GM23338 (cell line): Measurements from ENCODE around the gene CLDN10. TPM values are rescaled to one million over a fixed set of nuclear protein-coding genes. Genes with fewer than 3 reads are reported as not detected.

ENCODE experiments used
- CREB1 ChIP-seq: fragments of 250-450 bp; sonication (Bioruptor Pico); IDR thresholded peaks from 2 replicates; pipeline ENCODE4 v1.5.0; 2020; ENCODE audit warnings: low read depth, mild to moderate bottlenecking, moderate library complexity
- CTCF ChIP-seq, 2 experiments: fragments of 200-600 bp in 1 of 2; sonication (generic) in 1 of 2; conservative IDR thresholded peaks; 2 replicates each; pipeline versions ENCODE4 v1.5.1 to v1.6.1; 2016 to 2017; ENCODE audit warnings: antibody characterized with exemption in 2 of 2, low read depth in 2 of 2, mild to moderate bottlenecking in 2 of 2, moderate library complexity in 1 of 2
- ETS1 ChIP-seq: IDR thresholded peaks from 2 replicates; pipeline ENCODE4 v1.6.1; 2016; ENCODE audit warnings: antibody characterized with exemption
- EZH2 ChIP-seq: fragments of 200-600 bp; sonication (generic); IDR thresholded peaks from one replicate; pipeline ENCODE4 v1.8.0; 2017; ENCODE audit warnings: antibody characterized with exemption, mild to moderate bottlenecking, low read depth; ENCODE audit not compliant: unreplicated experiment
- JUNB ChIP-seq: IDR thresholded peaks from one replicate; pipeline ENCODE4 v1.6.1; 2016; ENCODE audit warnings: antibody characterized with exemption; ENCODE audit not compliant: unreplicated experiment
- NANOG ChIP-seq: IDR thresholded peaks from 2 replicates; pipeline ENCODE4 v1.6.1; 2016; ENCODE audit warnings: antibody characterized with exemption, borderline replicate concordance
- POLR2AphosphoS5 ChIP-seq: IDR thresholded peaks from 2 replicates; pipeline ENCODE4 v1.6.1; 2016; ENCODE audit warnings: antibody characterized with exemption, low read depth
- ZNF462 ChIP-seq: fragments of 250-450 bp; sonication (Bioruptor Pico); IDR thresholded peaks from 2 replicates; pipeline ENCODE4 v1.5.0; 2020; ENCODE audit warnings: mild to moderate bottlenecking, moderate library complexity
- polyA plus RNA-seq: library from polyadenylated mRNA; unstranded; fragments of >200 nt; fragmentation: Nextera tagmentation; extraction: Ambion mirVana; gene quantifications from 2 replicates; pipeline ENCODE4 v1.2.1, GENCODE V29; 2016
- total RNA-seq: library from RNA; depleted of rRNA; stranded (reverse); fragments of >200 nt; shearing (Covaris generic); gene quantifications from 2 replicates; pipeline ENCODE4 v1.2.3, GENCODE V29; 2014

The CLDN10 gene
- total and polyA plus RNA-seq, 2 experiments from 2014 or later: 34.7 to 65.9 TPM

- no peak for TF ChIP-seq ZNF462 (CRISPR knock-in tag)
- TF ChIP-seq NANOG: no peak
- TF ChIP-seq CTCF (conservative IDR thresholded peaks at IDR 0.05; ENCODE audit: low read depth in 2 of 2): no peak
- no peak for TF ChIP-seq POLR2AphosphoS5
- TF ChIP-seq ETS1: no peak
- TF ChIP-seq EZH2: no peak
- no peak for TF ChIP-seq CREB1 (CRISPR knock-in tag)
- no peak for TF ChIP-seq JUNB
Observed at GRCh38 chr13:95544293-95544692, 8.2 kb upstream of the CLDN10 start (continued).
